Neural progenitor cell (in vitro differentiated cells): ENCODE results near the gene MFRP.

Source experiments
- EZH2phosphoT487 ChIP-seq: fragments of 200-600 bp; sonication (generic); IDR thresholded peaks from 2 replicates; pipeline ENCODE4 v1.6.1; 2017; ENCODE audit warnings: antibody characterized with exemption
- TF ChIP-seq, protein P1 (sequence below): fragments of 200-600 bp; sonication (generic); IDR thresholded peaks from 2 replicates; pipeline ENCODE4 v1.5.1; 2017; ENCODE audit warnings: antibody characterized with exemption, mild to moderate bottlenecking

DNA sequence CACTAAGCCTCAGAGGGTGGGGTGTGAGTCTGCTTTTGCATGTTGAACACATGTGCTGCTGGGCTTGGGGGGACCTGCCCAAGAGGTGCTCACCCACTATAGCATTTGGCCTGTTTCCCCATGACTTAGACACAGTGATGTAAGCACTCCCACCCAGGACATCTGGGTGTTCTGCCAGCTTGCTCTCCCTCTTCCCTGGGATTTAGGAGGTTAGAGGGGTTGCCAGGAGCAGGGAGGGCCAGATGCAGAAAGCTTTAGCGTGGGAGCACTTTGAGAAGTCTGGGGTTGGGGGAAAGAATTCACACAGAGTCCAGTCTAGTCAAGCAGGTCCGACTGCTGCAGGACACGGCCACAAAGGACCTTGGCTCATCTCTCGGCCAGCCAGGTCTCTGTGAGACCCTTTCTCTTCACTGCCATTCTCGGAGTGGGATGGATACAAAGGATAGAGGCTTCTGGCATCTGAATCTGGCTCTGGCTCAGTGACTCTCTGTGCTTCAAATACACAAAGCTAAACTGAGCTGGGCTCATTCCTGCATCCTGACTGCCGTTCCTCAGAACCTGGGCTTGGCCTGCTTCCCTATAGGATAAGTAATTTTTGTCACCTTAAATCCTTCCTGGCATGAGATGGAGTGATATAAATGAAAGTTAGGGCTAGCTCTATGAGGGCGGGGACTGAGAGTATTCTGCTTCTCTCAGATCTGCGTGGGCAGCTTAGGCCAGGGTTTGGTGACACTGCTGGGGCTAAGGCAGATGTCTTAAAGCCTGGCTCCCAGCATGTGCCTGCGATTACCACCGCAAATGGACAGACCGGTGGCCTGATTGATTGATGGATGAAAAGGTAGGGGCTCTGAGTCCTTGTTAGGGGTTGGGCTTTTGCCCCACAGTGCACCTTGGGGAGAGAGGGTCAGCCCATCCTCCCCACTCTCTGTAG lies 20.4 kb upstream of the MFRP start:
- TF ChIP-seq EZH2phosphoT487: no peak
- TF ChIP-seq, protein P1, sequence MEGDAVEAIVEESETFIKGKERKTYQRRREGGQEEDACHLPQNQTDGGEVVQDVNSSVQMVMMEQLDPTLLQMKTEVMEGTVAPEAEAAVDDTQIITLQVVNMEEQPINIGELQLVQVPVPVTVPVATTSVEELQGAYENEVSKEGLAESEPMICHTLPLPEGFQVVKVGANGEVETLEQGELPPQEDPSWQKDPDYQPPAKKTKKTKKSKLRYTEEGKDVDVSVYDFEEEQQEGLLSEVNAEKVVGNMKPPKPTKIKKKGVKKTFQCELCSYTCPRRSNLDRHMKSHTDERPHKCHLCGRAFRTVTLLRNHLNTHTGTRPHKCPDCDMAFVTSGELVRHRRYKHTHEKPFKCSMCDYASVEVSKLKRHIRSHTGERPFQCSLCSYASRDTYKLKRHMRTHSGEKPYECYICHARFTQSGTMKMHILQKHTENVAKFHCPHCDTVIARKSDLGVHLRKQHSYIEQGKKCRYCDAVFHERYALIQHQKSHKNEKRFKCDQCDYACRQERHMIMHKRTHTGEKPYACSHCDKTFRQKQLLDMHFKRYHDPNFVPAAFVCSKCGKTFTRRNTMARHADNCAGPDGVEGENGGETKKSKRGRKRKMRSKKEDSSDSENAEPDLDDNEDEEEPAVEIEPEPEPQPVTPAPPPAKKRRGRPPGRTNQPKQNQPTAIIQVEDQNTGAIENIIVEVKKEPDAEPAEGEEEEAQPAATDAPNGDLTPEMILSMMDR: no peak
